Breast epithelium (tissue), 3 donors: Measurements from ENCODE around the gene MAD1L1.

Experiments used
- CTCF ChIP-seq, 3 donors: fragments of 450-650 bp; IDR thresholded peaks; one replicate each; pipeline ENCODE4 v1.5.1; 2016 to 2017; ENCODE audit warnings: antibody characterized with exemption in 3 of 3, mild to moderate bottlenecking in 3 of 3, moderate library complexity in 3 of 3
- POLR2A ChIP-seq: fragments of 450-650 bp; IDR thresholded peaks from one replicate; pipeline ENCODE4 v1.6.1; 2016; ENCODE audit warnings: antibody characterized with exemption, mild to moderate bottlenecking, moderate library complexity
- POLR2AphosphoS5 ChIP-seq, 3 donors: sonication (generic); formaldehyde crosslinking; IDR thresholded peaks; one replicate each; pipeline ENCODE4 v1.6.1; 2017; ENCODE audit warnings: antibody characterized with exemption in 3 of 3

GRCh38 chr7:2085804-2086203 lies 146.9 kb downstream of the MAD1L1 start:
- TF ChIP-seq CTCF (IDR thresholded peaks at IDR 0.05) (no peak), POLR2A (no peak), POLR2AphosphoS5 (IDR thresholded peaks at IDR 0.05) (no peak)
